Measurements from ENCODE around the gene MCRIP1. TPM values are rescaled to one million over a fixed set of nuclear protein-coding genes. Genes with fewer than 3 reads are reported as not detected.

The MCRIP1 gene
- total RNA-seq, 4 donors from 2014 or later: 55.2 to 88.6 (median 83.7) TPM

DNA sequence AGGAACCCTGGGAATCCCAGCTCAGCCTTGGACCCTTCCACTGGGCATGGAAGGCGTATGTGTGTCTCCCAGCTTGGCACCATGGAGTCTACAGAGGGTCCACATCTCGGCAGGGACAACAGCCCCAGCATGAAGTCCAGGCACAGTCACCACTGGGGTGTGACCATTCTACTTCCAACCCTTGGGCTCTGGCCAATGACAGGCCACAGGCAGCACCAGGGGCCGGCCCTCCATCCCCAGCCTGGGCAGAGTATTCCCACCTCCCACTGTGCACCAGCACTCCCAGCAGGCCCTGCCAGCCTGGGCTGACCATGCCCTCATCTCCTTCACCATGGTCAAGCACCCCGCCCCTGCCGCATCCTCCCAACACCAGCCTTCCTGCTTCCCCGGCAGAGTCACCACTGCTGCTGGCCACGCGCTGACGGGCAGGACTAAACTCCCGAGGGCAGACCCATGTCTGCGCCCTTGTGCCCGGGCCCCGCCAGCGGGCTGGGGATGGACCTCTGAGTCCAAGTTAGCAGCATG, 11.3 kb upstream of the MCRIP1 start:
- Histone ChIP-seq H3K4me3 (replicated peaks in 1 of 3) (no peak overlapping the region), H3K36me3 (peaks cover 44 to 59% of the 10 kb centered on the region in 2 donors), H3K4me1 (no peaks in the 10 kb centered on the region), H3K27me3 (no peaks in the 10 kb centered on the region), H3K9me3 (no peaks in the 10 kb centered on the region), H3K27ac (no peak overlapping the region)
- 95 to 97% methylated on average over 7 to 14 of the region's 14 CpGs for WGBS, 2 donors
- TF ChIP-seq, protein P1, sequence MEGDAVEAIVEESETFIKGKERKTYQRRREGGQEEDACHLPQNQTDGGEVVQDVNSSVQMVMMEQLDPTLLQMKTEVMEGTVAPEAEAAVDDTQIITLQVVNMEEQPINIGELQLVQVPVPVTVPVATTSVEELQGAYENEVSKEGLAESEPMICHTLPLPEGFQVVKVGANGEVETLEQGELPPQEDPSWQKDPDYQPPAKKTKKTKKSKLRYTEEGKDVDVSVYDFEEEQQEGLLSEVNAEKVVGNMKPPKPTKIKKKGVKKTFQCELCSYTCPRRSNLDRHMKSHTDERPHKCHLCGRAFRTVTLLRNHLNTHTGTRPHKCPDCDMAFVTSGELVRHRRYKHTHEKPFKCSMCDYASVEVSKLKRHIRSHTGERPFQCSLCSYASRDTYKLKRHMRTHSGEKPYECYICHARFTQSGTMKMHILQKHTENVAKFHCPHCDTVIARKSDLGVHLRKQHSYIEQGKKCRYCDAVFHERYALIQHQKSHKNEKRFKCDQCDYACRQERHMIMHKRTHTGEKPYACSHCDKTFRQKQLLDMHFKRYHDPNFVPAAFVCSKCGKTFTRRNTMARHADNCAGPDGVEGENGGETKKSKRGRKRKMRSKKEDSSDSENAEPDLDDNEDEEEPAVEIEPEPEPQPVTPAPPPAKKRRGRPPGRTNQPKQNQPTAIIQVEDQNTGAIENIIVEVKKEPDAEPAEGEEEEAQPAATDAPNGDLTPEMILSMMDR (IDR thresholded peaks at IDR 0.05): no peak
- no peak for TF ChIP-seq POLR2A (IDR thresholded peaks at IDR 0.05)
- DNase-seq: no peak
- intact Hi-C loops (cut with DNase I): no loop called here

DNA sequence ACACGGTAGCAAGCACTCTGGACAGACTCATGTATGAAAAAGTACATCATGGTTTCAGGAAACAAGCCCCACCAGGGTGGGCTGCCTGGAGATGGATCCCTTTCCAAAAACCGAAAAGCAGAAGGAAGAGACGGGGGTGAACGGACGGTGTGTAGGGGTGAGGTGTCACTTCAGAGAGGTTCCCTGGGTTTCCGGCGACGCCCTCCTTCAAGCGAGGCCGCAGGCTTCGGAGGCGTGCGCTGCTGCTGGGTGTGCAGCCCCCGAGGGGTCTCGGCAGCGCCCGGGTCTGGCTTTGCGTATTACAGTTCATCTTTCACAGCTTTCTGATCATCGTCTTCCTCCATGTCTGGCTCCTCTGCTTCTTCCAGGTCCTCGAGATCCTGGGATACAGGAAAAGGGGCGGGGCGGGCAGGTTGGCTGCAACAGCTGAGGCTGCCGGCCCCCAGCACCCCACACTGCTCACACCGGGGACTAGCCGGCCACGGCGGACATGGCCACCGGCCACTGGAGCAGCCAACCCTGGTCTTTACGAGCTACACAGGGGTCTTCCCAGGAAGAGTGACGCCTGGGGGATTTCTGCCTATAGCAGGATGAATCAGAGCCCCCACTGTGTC, 10.7 kb upstream of the MCRIP1 start:
- intact Hi-C loops (cut with DNase I): no loop called here
- Histone ChIP-seq H3K4me1 (no peaks in the 10 kb centered on the region), H3K27me3 (no peaks in the 10 kb centered on the region), H3K36me3 (peaks cover 44 to 57% of the 10 kb centered on the region in 2 donors), H3K9me3 (no peaks in the 10 kb centered on the region), H3K27ac (no peak overlapping the region), H3K4me3 (replicated peaks in 1 of 3) (no peak overlapping the region)
- 91 to 92% methylated on average over 24 of the region's 30 CpGs for WGBS, 2 donors
- TF ChIP-seq, protein P1 (IDR thresholded peaks at IDR 0.05): no peak
- TF ChIP-seq POLR2A (IDR thresholded peaks at IDR 0.05): no peak
- no peak for DNase-seq

DNA sequence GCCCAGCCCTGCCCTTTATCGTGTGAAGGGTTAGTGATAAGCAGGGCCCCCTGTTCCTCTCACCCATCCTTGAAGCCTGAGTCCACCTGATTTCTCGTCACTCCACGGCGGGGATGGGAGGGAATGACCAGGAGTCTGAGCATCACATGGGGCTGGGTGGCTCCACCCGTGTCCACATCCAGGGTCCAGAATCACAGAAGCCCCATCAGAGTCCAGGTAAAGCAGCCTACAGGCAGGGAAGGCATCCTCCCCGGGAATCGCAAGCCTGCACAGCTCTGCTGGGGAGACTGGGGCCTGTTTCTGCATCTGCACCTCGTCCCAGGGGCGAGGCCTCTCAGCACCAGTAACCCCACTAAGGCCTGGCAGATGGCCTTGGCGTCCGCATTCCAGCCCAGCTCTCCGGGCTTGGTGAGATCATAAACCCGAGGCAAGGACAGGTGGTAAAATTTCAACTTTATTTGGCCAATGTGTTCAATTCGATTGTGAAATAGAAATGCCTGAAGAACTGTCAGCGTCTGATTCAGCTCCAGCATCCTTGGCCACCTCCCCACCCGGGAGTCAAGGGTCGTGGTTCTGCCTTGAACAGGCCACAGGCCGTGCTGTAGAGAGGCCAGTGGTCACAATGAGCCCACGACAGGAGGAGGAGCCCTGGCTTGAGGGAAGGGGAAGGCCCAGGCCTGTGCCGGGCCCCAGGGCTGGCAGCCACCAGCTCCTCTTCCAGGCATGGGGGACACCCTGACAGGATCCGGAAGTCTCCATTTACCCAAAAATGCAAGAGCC, 9.8 kb upstream of the MCRIP1 start:
- no peak for DNase-seq
- H3K4me1 ChIP-seq: no peaks in the 10 kb centered on the region
- H3K36me3 ChIP-seq: peaks cover 44 to 54% of the 10 kb centered on the region in 2 donors
- H3K4me3 ChIP-seq (replicated peaks in 1 of 3): no peak overlapping the region
- WGBS, 2 donors: 84 to 92% methylated on average over 16 to 20 of the region's 21 CpGs
- no peak for TF ChIP-seq POLR2A (IDR thresholded peaks at IDR 0.05)
- TF ChIP-seq, protein P1 (IDR thresholded peaks at IDR 0.05): no peak
- intact Hi-C loops (cut with DNase I): no loop called here
- no peaks in the 10 kb centered on the region for H3K27me3 ChIP-seq
- H3K27ac ChIP-seq: no peak overlapping the region
- no peaks in the 10 kb centered on the region for H3K9me3 ChIP-seq

DNA sequence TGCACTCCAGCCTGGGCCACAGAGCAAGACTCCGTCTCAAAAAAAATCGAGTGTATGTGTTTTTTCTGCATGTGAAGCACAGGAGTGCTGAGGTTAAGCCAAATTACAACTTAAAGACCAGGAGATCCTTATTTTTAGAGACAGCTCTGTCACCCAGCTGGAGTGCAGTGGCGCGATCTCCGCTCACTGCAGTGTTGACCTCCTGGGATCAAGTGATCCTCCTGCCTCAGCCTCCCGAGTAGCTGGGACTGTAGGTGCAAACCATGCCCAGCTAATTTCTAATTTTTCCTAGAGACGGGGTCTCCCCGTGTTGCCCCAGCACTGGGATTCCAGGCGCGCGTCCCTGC, 9.3 kb upstream of the MCRIP1 start:
- Histone ChIP-seq H3K4me3 (replicated peaks in 1 of 3) (no peak overlapping the region), H3K36me3 (peaks cover 41 to 50% of the 10 kb centered on the region in 2 donors), H3K27ac (no peak overlapping the region), H3K9me3 (no peaks in the 10 kb centered on the region), H3K4me1 (no peaks in the 10 kb centered on the region), H3K27me3 (no peaks in the 10 kb centered on the region)
- TF ChIP-seq, protein P1 (IDR thresholded peaks at IDR 0.05): no peak
- TF ChIP-seq POLR2A (IDR thresholded peaks at IDR 0.05): no peak
- no peak for DNase-seq
- intact Hi-C loops (cut with DNase I): no loop called here
- 94 to 98% methylated on average over 9 to 10 of the region's 11 CpGs for WGBS, 2 donors

DNA sequence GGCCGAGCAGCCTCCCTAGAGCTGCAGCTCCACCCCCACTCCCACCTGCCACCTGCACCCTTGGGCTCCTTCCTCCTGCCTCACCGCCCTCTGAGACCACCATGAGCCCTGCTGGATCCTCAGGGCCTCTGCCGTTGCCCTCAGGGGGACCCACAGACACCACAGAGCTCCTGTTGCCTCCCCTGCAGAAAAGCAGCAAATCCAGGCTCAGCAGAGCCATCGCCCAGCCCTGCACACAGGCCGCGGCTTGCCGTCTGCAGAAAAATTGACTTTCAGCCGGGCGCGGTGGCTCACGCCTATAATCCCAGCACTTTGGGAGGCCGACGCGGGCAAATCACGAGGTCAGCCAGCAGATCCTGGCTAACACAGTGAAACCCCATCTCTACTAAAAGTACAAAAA, 8.8 kb upstream of the MCRIP1 start:
- DNase-seq: no peak
- no peak for TF ChIP-seq POLR2A (IDR thresholded peaks at IDR 0.05)
- TF ChIP-seq, protein P1 (IDR thresholded peaks at IDR 0.05): no peak
- intact Hi-C loops (cut with DNase I): no loop called here
- no peaks in the 10 kb centered on the region for H3K27me3 ChIP-seq
- 87 to 98% methylated on average over 8 to 14 of the region's 15 CpGs for WGBS, 2 donors
- H3K4me1 ChIP-seq: no peaks in the 10 kb centered on the region
- H3K36me3 ChIP-seq: peaks cover 36 to 45% of the 10 kb centered on the region in 2 donors
- no peak overlapping the region for H3K4me3 ChIP-seq (replicated peaks in 1 of 3)
- H3K9me3 ChIP-seq: no peaks in the 10 kb centered on the region
- H3K27ac ChIP-seq: no peak overlapping the region

Measured in thyroid gland (tissue), 4 donors.